Tibial artery (tissue), 4 donors: ENCODE data around the gene DEDD2.

Experiments
- DNase-seq, 2 donors: peaks; one replicate each; pipeline ENCODE4 v3.0.0-alpha.2; 2019
- H3K27ac ChIP-seq, 2 donors: fragments of 200-600 bp; sonication (generic) in 1 of 2; 1 replicate in 1 of 2; 2 replicates in 1 of 2; pipeline ENCODE4 v1.5.1; 2018 to 2019; ENCODE audit warnings: mild to moderate bottlenecking in 1 of 2
- H3K27me3 ChIP-seq, 2 donors: fragments of 200-600 bp; sonication (generic) in 1 of 2; one replicate each; pipeline versions ENCODE4 v1.5.1 to v1.6.0; 2016 to 2019
- H3K36me3 ChIP-seq, 3 donors: fragments of 200-600 bp; sonication (generic) in 2 of 3; one replicate each; pipeline ENCODE4 v1.5.1; 2016 to 2019; ENCODE audit warnings: mild to moderate bottlenecking in 2 of 3
- H3K4me1 ChIP-seq, 4 donors: fragments of 200-600 bp; sonication (generic) in 2 of 4; 1 replicate in 3 of 4; 2 replicates in 1 of 4; pipeline ENCODE4 v1.5.1; 2016 to 2019
- H3K4me3 ChIP-seq, 2 donors: fragments of 200-600 bp; sonication (generic) in 1 of 2; 1 replicate in 1 of 2; 2 replicates in 1 of 2; pipeline ENCODE4 v1.5.1; 2018 to 2019; ENCODE audit warnings: mild to moderate bottlenecking in 2 of 2
- H3K9me3 ChIP-seq, 3 donors: fragments of 200-600 bp; sonication (generic) in 1 of 3; one replicate each; pipeline ENCODE4 v1.5.1; 2016 to 2019
- CTCF ChIP-seq, 2 experiments: fragments of 200-600 bp in 1 of 2; fragments of 450-650 bp in 1 of 2; IDR thresholded peaks; one replicate each; pipeline ENCODE4 v1.5.1; 2017 to 2019; ENCODE audit warnings: antibody characterized with exemption in 2 of 2, mild to moderate bottlenecking in 1 of 2, moderate library complexity in 1 of 2
- intact Hi-C: fragments of 100-400 bp; cut with DNase I; formaldehyde crosslinking; loops from one replicate; pipeline ENCODE4 v1.15.0; 2023; ENCODE audit warnings: low total_unique reads

DEDD2 gene

DNA sequence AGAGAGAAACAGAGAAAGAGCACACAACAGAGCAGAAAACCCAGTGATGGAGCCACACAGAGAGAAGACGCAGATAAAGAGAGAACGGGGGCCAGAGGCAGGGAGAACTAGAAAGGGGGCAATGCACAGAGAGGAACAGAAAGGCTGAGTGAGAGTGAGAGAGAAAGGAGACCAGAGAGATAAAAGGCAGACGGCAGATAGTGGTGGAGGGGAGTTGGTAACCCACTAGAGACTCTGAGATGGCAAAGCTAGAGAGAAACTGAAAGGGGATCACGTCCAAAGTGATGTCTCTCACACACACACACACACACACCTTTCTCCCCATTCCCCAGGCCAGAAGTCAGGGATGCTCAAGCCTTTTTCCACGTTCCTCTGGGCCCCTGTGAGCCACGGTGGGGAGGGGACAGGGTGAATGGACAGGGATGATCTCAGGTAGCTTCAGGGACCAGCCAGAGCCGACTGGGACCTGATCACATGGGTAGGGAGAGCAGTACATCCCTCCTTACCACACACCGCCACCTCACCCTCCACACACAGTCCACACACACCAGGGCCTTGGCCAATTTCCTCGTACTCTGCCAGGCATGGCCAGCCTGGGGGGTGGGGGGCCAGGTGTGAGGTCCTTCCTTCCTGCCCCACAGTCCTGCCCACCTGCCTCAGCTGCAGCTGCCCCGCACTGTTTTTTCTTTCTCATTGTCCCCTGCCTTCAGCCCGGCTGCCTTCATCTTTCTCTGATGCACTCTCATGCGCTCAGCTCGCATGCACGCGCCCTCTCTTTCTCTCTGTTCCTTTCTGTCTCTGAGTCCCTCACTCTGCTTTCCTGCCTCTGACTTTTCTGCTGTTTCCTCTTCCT, 62.8 kb downstream of the DEDD2 start:
- H3K4me3 ChIP-seq, result no peak overlapping the region
- no peak overlapping the region for H3K27ac ChIP-seq
- no peaks in the 10 kb centered on the region for H3K36me3 ChIP-seq
- H3K4me1 ChIP-seq, result no peaks in the 10 kb centered on the region
- H3K9me3 ChIP-seq, result no peaks in the 10 kb centered on the region
- peaks cover 0 to 67% of the 10 kb centered on the region in 2 donors for H3K27me3 ChIP-seq
- TF ChIP-seq CTCF (IDR thresholded peaks at IDR 0.05), result no peak
- DNase-seq, result no peak
- intact Hi-C loops, result no loop called here

DNA sequence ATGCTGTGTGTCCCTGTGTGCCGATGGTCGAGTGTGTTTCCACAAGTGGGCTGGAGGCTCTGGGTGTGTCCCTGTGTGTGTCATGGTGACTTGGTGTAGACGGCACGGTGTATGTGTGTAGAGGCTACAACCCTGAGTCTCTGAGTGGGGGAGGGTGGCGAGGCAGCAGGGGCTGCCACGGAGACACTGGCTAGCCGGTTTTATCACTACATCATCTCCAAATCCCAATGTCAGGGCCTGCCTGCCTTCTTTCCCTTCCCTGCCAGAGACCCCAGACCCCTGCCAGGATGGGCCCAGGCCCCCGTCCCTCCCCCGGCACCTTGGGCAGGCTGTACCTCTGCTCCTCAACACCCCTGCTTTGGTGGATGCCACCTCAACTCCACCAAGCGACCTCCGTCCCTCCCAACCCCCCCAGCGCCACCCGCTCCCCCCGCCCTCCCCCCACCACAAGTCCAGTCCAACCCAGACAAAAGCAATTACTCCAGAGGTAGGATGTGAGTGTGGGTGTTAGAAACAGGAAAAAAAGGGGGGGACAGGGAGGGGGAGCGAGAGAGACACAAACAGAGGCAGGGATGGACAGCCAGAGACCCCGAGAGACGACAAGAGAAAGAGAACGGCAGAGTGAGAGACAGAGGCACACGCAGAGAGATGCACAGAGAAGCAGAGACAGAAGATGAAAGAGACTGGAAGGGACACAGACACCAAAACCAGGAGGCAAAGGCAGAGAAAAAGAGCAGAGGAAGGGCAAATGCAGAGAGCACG, 63.6 kb downstream of the DEDD2 start:
- no peak overlapping the region for H3K27ac ChIP-seq
- no peak overlapping the region for H3K4me3 ChIP-seq
- H3K9me3 ChIP-seq, result no peaks in the 10 kb centered on the region
- H3K4me1 ChIP-seq, result no peaks in the 10 kb centered on the region
- no peak for DNase-seq
- no peaks in the 10 kb centered on the region for H3K36me3 ChIP-seq
- intact Hi-C loops, result no loop called here
- H3K27me3 ChIP-seq, result peaks cover 0 to 72% of the 10 kb centered on the region in 2 donors
- TF ChIP-seq CTCF (IDR thresholded peaks at IDR 0.05), result no peak

GRCh38 chr19:42152910-42153671, 64.4 kb downstream of the DEDD2 start:
- Histone ChIP-seq H3K9me3 (no peaks in the 10 kb centered on the region), H3K4me1 (no peaks in the 10 kb centered on the region), H3K36me3 (no peaks in the 10 kb centered on the region), H3K27me3 (peaks cover 0 to 79% of the 10 kb centered on the region in 2 donors), H3K27ac (no peak overlapping the region), H3K4me3 (no peak overlapping the region)
- intact Hi-C loops, result no loop called here
- no peak for DNase-seq
- no peak for TF ChIP-seq CTCF (IDR thresholded peaks at IDR 0.05)

DNA sequence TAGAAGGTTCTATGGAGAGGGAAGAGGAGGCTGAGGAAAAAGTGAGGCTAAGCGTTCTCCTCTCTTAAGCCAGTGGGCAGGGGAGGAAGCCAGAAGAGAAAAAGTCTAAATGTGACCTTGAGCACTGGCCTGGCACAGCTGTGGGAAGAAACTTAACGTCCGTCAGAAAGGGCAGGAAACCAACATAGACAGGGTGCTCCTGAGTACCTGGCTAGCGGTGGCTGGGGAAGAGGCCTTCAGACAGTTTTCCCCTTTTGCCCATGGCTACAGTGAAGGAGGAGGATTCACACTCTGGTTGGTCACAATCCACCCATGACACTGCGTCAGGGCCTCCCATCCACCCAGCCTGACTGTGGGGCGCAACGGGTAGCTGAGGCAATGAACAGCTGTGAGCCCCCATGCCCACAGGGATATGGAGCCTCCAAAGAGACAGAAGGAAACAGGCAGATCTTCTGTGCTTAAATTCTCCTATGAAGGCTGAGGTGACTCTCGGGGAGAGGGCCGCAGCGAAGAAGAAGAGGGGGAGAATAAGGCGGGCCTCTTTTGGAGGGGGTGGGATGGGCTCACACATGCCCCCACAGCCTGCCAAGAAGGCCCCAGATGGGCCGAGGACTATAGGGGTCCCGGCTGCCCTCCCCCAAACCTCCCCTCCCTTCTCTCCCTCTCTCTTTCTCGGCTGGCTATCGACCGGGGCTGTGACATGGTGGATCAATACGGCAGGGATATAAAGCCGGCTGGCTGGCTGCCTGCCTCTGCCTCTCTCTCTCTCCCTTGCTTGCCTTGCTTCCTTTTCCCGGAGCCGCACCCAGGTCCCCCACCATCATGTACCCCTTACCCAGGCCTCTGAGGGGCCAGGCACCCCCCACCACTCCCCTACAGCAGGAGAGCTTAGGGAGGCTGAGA, 65.4 kb downstream of the DEDD2 start:
- no peaks in the 10 kb centered on the region for H3K36me3 ChIP-seq
- H3K4me1 ChIP-seq, result no peaks in the 10 kb centered on the region
- intact Hi-C loops, result no loop called here
- no peak for DNase-seq
- no peak overlapping the region for H3K4me3 ChIP-seq
- no peak overlapping the region for H3K27ac ChIP-seq
- TF ChIP-seq CTCF (IDR thresholded peaks at IDR 0.05), result no peak
- H3K9me3 ChIP-seq, result no peaks in the 10 kb centered on the region
- H3K27me3 ChIP-seq, result peaks cover 0 to 80% of the 10 kb centered on the region in 2 donors

DNA sequence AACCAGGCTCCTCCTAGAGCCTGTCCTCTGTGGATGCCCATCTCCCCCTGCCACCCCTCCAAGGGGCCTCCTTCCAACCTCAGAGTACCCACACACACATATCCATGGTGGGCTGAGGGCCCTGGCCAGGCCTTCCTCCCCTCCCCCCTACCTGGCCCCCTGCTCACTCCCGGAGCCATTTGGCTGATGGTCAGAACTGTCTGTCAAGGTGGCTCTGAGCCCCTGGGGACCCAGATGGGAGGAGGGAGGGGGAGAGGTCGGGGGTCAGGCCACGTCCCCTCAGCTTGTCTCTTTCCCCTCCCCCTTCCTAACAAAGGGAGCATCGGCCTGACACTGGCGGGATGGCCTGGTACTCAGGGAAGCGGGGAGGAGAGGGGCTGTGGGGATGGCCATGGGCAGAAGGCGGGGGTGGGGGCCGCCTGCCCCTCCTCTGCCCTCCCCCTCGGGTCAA, 66.5 kb downstream of the DEDD2 start:
- Histone ChIP-seq H3K27ac (no peak overlapping the region), H3K27me3 (peaks cover 0 to 72% of the 10 kb centered on the region in 2 donors), H3K4me3 (no peak overlapping the region), H3K9me3 (no peaks in the 10 kb centered on the region), H3K4me1 (no peaks in the 10 kb centered on the region), H3K36me3 (no peaks in the 10 kb centered on the region)
- no peak for TF ChIP-seq CTCF (IDR thresholded peaks at IDR 0.05)
- no peak for DNase-seq
- intact Hi-C loops, result no loop called here
